IMR-90 (cell line): ENCODE results near the gene THADA.

Source experiments
- BHLHE40 ChIP-seq: fragments of 150-350 bp; IDR thresholded peaks from 2 replicates; pipeline ENCODE4 v1.6.1; 2016; ENCODE audit warnings: mild to moderate bottlenecking, low read depth, low read length
- MAFK ChIP-seq: IDR thresholded peaks from 2 replicates; pipeline ENCODE4 v1.6.1; 2012; ENCODE audit warnings: low read depth, low read length, improper control_type of control experiment
- POLR2A ChIP-seq: IDR thresholded peaks from 2 replicates; pipeline ENCODE4 v1.6.1; 2012; ENCODE audit warnings: mild to moderate bottlenecking, low read depth, low read length
- RAD21 ChIP-seq: IDR thresholded peaks from 2 replicates; pipeline ENCODE4 v1.6.1; 2012; ENCODE audit warnings: low read length, improper control_type of control experiment
- RCOR1 ChIP-seq: IDR thresholded peaks from 2 replicates; pipeline ENCODE4 v1.6.1; 2012; ENCODE audit warnings: mild to moderate bottlenecking, low read length, improper control_type of control experiment; ENCODE audit not compliant: insufficient replicate concordance
- SMC3 ChIP-seq: fragments of 150-350 bp; IDR thresholded peaks from 2 replicates; pipeline ENCODE4 v1.6.1; 2016; ENCODE audit warnings: low read depth, mild to moderate bottlenecking, antibody characterized with exemption, low read length, moderate library complexity
- TF ChIP-seq, protein P1 (sequence below): conservative IDR thresholded peaks from 2 replicates; pipeline ENCODE4 v1.5.1; 2012; ENCODE audit warnings: mild to moderate bottlenecking, low read depth, low read length, improper control_type of control experiment
- TF ChIP-seq, protein P2 (sequence below): fragments of 150-350 bp; IDR thresholded peaks from 2 replicates; pipeline ENCODE4 v1.6.1; 2017; ENCODE audit warnings: mild to moderate bottlenecking, antibody characterized with exemption, low read length, low read depth

DNA sequence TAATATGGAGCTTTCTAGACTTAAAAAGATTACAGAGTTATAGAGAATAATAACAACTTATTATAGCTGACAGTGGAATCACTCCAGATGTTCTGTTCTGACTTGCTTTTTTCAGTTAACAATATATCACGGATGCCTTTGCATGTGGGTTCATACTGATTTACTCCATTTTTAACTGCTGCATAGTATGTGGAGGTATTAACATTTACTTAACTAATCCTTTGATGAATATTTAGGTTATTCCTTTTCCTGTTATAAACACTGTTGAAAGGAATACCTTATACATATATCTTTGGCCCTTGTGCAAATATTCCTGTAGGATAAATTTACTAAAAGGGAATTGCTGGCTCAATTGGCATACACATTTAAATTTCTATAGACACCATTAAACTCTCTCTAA lies 336.3 kb downstream of the THADA start:
- TF ChIP-seq, protein P1, sequence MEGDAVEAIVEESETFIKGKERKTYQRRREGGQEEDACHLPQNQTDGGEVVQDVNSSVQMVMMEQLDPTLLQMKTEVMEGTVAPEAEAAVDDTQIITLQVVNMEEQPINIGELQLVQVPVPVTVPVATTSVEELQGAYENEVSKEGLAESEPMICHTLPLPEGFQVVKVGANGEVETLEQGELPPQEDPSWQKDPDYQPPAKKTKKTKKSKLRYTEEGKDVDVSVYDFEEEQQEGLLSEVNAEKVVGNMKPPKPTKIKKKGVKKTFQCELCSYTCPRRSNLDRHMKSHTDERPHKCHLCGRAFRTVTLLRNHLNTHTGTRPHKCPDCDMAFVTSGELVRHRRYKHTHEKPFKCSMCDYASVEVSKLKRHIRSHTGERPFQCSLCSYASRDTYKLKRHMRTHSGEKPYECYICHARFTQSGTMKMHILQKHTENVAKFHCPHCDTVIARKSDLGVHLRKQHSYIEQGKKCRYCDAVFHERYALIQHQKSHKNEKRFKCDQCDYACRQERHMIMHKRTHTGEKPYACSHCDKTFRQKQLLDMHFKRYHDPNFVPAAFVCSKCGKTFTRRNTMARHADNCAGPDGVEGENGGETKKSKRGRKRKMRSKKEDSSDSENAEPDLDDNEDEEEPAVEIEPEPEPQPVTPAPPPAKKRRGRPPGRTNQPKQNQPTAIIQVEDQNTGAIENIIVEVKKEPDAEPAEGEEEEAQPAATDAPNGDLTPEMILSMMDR = no peak
- no peak for TF ChIP-seq RCOR1
- no peak for TF ChIP-seq BHLHE40
- TF ChIP-seq, protein P2, sequence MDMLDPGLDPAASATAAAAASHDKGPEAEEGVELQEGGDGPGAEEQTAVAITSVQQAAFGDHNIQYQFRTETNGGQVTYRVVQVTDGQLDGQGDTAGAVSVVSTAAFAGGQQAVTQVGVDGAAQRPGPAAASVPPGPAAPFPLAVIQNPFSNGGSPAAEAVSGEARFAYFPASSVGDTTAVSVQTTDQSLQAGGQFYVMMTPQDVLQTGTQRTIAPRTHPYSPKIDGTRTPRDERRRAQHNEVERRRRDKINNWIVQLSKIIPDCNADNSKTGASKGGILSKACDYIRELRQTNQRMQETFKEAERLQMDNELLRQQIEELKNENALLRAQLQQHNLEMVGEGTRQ = no peak
- no peak for TF ChIP-seq POLR2A
- TF ChIP-seq MAFK = no peak
- no peak for TF ChIP-seq SMC3
- no peak for TF ChIP-seq RAD21
